ENCODE results near the gene THSD4.

- TF ChIP-seq CTCF (IDR thresholded peaks at IDR 0.05), result no peak
- no peak for TF ChIP-seq POLR2A (IDR thresholded peaks at IDR 0.05)
These were observed 137.4 kb downstream of the THSD4 start for GRCh38 chr15:71252740-71253047.
